ENCODE results near the gene DOCK6. TPM values are rescaled to one million over a fixed set of nuclear protein-coding genes. Genes with fewer than 3 reads are reported as not detected.

The DOCK6 gene
- total RNA-seq, 1 experiment from 2014 or later = 57.9 TPM

GRCh38 chr19:11225815-11226214 lies 36.5 kb downstream of the DOCK6 start:
- Mint-ChIP-seq H3K27ac (no peak overlapping the region), H3K9me3 (peaks cover 12% of the 10 kb centered on the region in 2 experiments; a peak in 4 of 5 replicates), H3K4me1 (peaks cover 2 to 10% of the 10 kb centered on the region in 2 experiments; a peak in 3 of 4 replicates), H3K4me3 (no peak overlapping the region), H3K27me3 (ENCODE audit: low read depth) (no peaks in the 10 kb centered on the region), H3K36me3 (ENCODE audit: insufficient read depth in 1 of 3, low read depth in 3 of 3) (peaks cover 26 to 43% (median 42%) of the 10 kb centered on the region in 3 experiments)
- no CpG with 5 or more reads among the region's 3 CpGs for WGBS (ENCODE audit: extremely low coverage, insufficient read length, low lambda C conversion rate)
- no peak for DNase-seq
- Histone ChIP-seq H3K56ac (ENCODE audit: insufficient read length, low read depth, low read length) (no peak overlapping the region), H3K9ac (ENCODE audit: extremely low read depth, insufficient read length, low read length) (no peak overlapping the region), H3K79me2 (ENCODE audit: insufficient read depth, low read length) (no peaks in the 10 kb centered on the region), H3K27me3 (ENCODE audit: insufficient read depth, low read length) (no peaks in the 10 kb centered on the region), H4K91ac (ENCODE audit: insufficient read length, low read depth, low read length) (no peak overlapping the region), H3K23me2 (ENCODE audit: insufficient read length, low read depth, low read length, poor library complexity, severe bottlenecking) (no peaks in the 10 kb centered on the region), H4K8ac (replicated peaks; ENCODE audit: insufficient read length, low read depth, low read length) (no peak overlapping the region), H2AFZ (ENCODE audit: low read length) (no peak overlapping the region), H3K4ac (ENCODE audit: low read depth, low read length) (no peak overlapping the region), H2BK5ac (ENCODE audit: insufficient read length, low read length) (no peak overlapping the region), H3K23ac (ENCODE audit: insufficient read length, low read depth, low read length) (no peak overlapping the region), H3K9me3 (ENCODE audit: control insufficient read depth, low read depth, low read length) (peaks cover 6% of the 10 kb centered on the region), H3K27ac (ENCODE audit: insufficient read length, low read depth, low read length) (no peak overlapping the region), H3K14ac (ENCODE audit: insufficient read depth, low read length) (no peak overlapping the region), H3K79me1 (ENCODE audit: insufficient read depth, low read depth, low read length, poor library complexity, severe bottlenecking) (no peaks in the 10 kb centered on the region), H4K20me1 (ENCODE audit: control insufficient read depth, insufficient read depth, insufficient read length) (no peaks in the 10 kb centered on the region), H3K18ac (ENCODE audit: insufficient read length, low read depth, low read length) (no peak overlapping the region), H2AK5ac (ENCODE audit: insufficient read length, low read length) (no peak overlapping the region), H2BK20ac (ENCODE audit: low read depth, low read length, poor library complexity, severe bottlenecking) (no peak overlapping the region), H3K4me1 (ENCODE audit: insufficient read depth, low read length) (no peaks in the 10 kb centered on the region), H2BK120ac (ENCODE audit: low read depth, low read length, poor library complexity, severe bottlenecking) (no peak overlapping the region), H2BK15ac (ENCODE audit: low read depth, low read length) (no peak overlapping the region), H3K4me2 (ENCODE audit: insufficient read depth, insufficient read length, low read length) (no peak overlapping the region), H3T11ph (ENCODE audit: low read length) (no peak overlapping the region), H4K5ac (ENCODE audit: insufficient read length, low read depth, low read length) (no peak overlapping the region), H2BK12ac (ENCODE audit: insufficient read length, low read depth, low read length) (no peak overlapping the region)
- TF ChIP-seq, protein P1, sequence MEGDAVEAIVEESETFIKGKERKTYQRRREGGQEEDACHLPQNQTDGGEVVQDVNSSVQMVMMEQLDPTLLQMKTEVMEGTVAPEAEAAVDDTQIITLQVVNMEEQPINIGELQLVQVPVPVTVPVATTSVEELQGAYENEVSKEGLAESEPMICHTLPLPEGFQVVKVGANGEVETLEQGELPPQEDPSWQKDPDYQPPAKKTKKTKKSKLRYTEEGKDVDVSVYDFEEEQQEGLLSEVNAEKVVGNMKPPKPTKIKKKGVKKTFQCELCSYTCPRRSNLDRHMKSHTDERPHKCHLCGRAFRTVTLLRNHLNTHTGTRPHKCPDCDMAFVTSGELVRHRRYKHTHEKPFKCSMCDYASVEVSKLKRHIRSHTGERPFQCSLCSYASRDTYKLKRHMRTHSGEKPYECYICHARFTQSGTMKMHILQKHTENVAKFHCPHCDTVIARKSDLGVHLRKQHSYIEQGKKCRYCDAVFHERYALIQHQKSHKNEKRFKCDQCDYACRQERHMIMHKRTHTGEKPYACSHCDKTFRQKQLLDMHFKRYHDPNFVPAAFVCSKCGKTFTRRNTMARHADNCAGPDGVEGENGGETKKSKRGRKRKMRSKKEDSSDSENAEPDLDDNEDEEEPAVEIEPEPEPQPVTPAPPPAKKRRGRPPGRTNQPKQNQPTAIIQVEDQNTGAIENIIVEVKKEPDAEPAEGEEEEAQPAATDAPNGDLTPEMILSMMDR (conservative IDR thresholded peaks at IDR 0.05) = no peak

Measured in H9 (cell line).